Lower leg skin (tissue), 3 donors: Measurements from ENCODE around the gene PITPNC1.

Experiments used
- POLR2A ChIP-seq, 2 donors: fragments of 450-650 bp; IDR thresholded peaks; one replicate each; pipeline ENCODE4 v1.6.1; 2016 to 2017; ENCODE audit warnings: antibody characterized with exemption in 2 of 2, mild to moderate bottlenecking in 1 of 2, moderate library complexity in 1 of 2
- TF ChIP-seq, protein P1 (sequence below), 3 donors: fragments of 450-650 bp; IDR thresholded peaks; one replicate each; pipeline ENCODE4 v1.5.1; 2016; ENCODE audit warnings: antibody characterized with exemption in 3 of 3, mild to moderate bottlenecking in 3 of 3, moderate library complexity in 2 of 3

DNA sequence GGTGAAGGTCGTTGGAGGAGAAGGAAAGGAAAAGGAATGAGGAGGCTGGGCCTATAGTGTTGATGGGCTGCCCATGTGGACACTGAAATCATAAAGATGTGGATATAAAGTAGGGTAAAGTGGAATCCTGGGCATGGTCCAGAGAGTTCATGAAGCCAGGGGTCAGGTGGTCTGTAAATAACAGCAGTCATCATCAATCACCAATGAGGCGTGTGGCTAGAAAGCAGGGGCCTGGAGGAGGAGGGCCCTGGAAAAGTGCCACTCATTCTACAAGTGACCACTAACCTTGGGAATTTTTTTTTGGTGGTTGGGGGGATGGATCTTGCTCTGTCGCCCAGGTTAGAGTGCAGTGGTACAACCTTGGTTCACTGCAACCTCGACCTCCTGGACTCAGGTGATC is 225.4 kb downstream of the PITPNC1 start:
- no peak for TF ChIP-seq POLR2A (IDR thresholded peaks at IDR 0.05)
- TF ChIP-seq, protein P1, sequence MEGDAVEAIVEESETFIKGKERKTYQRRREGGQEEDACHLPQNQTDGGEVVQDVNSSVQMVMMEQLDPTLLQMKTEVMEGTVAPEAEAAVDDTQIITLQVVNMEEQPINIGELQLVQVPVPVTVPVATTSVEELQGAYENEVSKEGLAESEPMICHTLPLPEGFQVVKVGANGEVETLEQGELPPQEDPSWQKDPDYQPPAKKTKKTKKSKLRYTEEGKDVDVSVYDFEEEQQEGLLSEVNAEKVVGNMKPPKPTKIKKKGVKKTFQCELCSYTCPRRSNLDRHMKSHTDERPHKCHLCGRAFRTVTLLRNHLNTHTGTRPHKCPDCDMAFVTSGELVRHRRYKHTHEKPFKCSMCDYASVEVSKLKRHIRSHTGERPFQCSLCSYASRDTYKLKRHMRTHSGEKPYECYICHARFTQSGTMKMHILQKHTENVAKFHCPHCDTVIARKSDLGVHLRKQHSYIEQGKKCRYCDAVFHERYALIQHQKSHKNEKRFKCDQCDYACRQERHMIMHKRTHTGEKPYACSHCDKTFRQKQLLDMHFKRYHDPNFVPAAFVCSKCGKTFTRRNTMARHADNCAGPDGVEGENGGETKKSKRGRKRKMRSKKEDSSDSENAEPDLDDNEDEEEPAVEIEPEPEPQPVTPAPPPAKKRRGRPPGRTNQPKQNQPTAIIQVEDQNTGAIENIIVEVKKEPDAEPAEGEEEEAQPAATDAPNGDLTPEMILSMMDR (IDR thresholded peaks at IDR 0.05) = no peak
